Transverse colon (tissue), 3 donors: ENCODE results near the gene NHERF2.

ENCODE experiments used
- EP300 ChIP-seq: sonication (generic); formaldehyde crosslinking; IDR thresholded peaks from one replicate; pipeline ENCODE4 v1.6.1; 2017; ENCODE audit warnings: antibody characterized with exemption, low read depth
- POLR2A ChIP-seq: fragments of 450-650 bp; IDR thresholded peaks from one replicate; pipeline ENCODE4 v1.6.1; 2016; ENCODE audit warnings: antibody characterized with exemption, mild to moderate bottlenecking, moderate library complexity
- TF ChIP-seq, protein P1 (sequence below), 5 experiments: fragments of 200-600 bp in 3 of 5; fragments of 450-650 bp in 2 of 5; sonication (generic) in 3 of 5; IDR thresholded peaks; 1 replicate in 2 of 5; 2 replicates in 3 of 5; pipeline ENCODE4 v1.5.1; 2016 to 2017; ENCODE audit warnings: antibody characterized with exemption in 5 of 5, inconsistent platforms in 3 of 5, mild to moderate bottlenecking in 2 of 5, moderate library complexity in 1 of 5

- TF ChIP-seq POLR2A (no peak), EP300 (no peak)
- TF ChIP-seq, protein P1, sequence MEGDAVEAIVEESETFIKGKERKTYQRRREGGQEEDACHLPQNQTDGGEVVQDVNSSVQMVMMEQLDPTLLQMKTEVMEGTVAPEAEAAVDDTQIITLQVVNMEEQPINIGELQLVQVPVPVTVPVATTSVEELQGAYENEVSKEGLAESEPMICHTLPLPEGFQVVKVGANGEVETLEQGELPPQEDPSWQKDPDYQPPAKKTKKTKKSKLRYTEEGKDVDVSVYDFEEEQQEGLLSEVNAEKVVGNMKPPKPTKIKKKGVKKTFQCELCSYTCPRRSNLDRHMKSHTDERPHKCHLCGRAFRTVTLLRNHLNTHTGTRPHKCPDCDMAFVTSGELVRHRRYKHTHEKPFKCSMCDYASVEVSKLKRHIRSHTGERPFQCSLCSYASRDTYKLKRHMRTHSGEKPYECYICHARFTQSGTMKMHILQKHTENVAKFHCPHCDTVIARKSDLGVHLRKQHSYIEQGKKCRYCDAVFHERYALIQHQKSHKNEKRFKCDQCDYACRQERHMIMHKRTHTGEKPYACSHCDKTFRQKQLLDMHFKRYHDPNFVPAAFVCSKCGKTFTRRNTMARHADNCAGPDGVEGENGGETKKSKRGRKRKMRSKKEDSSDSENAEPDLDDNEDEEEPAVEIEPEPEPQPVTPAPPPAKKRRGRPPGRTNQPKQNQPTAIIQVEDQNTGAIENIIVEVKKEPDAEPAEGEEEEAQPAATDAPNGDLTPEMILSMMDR (IDR thresholded peaks at IDR 0.05): no peak
These were observed 21.7 kb upstream of the NHERF2 start for GRCh38 chr16:2004795-2005517.
